Measurements from ENCODE around the gene MAP6. TPM values are rescaled to one million over a fixed set of nuclear protein-coding genes. Genes with fewer than 3 reads are reported as not detected.

Gene MAP6
- polyA plus RNA-seq, 4 donors, result 8.3 to 12.5 (median 9.6) TPM

DNA sequence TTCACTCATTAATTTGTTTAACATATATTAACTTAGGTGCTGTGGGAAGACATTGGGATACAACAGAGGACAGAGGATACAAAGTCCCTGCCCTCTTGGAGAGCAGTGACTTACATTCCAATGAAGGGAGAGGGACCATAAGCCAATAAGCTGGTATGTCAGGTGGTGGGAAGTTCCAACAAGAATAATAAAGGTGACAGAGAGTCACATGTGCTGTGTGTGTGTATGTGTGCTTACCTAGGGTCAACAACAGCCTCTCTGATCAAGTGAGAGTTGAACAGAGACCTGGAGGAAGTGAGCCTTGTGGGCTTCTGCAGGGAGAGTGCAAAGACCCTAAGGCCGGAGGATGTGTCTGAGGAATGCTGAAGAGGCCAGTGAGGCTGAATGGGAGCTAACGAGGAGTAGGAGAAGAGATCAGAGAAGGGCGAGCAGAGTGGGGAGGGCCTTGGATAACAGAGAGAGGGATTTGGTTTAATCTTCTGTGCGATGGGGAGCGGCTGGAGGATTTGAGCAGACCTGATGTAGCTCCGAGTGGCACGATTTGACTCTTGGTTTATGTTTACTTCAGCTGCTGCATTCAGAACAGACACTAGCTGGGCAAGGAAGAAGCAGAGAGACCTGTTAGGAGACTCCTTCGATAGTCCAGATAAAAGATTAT is 35.3 kb downstream of the MAP6 start:
- no peak for DNase-seq (ENCODE audit: low read depth in 4 of 4, low spot score in 3 of 4)

DNA sequence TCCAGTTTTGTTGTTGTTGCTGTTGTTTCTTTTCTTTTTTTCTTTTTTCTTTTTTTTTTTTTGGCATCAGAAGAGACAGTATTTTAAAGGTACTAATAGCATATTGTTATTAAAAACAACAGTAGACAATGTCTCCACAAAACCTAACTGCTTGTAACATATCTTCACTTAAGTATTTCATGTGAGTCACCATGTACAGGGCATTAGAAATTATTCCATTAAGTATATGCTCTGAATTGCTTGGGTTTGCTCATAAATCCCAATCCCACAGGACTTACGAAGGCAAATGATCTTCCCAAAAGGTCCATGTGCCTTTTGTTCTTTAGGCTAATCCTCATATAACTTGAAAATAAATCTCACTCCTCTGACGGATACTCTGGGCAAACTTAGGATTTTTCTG is 35.9 kb downstream of the MAP6 start:
- no peak for DNase-seq (ENCODE audit: low read depth in 4 of 4, low spot score in 3 of 4)

DNA sequence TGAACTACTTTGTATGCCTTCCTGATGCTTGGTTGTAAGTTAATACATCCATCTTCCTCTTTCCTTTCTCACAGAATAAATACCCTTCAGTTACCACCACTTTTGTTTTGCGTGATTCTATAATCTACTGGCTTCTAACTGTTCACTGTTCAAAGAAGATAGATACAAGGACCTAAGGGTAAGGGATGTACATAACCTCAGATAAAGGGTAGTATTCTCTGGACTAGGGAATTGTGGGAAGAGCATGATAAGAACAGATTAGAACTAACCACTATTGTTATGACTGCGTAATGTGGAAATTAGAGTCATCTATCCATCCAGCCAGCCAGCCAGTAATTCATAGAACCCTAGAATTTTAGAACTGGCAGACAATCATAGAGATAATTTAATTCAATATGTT is 36.4 kb downstream of the MAP6 start:
- no peak for DNase-seq (ENCODE audit: low read depth in 4 of 4, low spot score in 3 of 4)

DNA sequence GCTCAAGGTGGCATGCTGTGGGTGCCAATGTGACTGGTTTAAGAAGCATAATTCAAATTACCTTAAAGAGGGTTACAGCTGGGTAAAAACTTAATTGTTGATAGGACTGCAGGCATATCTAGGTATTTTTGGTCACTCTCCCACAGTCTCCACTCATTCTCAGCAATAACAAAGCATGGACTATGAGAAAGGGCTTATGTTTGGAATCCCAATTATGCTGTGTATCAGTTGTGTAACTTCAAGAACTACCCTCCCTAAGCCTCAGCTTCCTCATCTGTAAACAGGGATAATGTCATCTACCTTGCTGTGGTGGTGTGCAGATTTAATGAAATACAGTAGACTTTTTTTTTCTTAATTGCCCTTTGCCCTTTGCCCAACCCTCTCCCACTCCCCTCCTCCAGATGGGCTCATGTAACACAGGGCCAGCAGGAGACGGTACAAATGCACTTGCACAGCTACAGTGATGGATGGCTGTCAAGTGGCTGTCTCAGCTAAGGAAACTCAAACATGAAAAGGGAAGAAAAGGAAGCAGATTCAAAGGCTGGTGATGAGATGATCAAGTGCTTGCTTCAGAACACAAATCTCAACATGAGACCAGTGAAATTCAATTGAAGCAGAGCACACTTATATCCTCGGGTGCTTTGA is 37.6 kb downstream of the MAP6 start:
- no peak for DNase-seq (ENCODE audit: low read depth in 4 of 4, low spot score in 3 of 4)

DNA sequence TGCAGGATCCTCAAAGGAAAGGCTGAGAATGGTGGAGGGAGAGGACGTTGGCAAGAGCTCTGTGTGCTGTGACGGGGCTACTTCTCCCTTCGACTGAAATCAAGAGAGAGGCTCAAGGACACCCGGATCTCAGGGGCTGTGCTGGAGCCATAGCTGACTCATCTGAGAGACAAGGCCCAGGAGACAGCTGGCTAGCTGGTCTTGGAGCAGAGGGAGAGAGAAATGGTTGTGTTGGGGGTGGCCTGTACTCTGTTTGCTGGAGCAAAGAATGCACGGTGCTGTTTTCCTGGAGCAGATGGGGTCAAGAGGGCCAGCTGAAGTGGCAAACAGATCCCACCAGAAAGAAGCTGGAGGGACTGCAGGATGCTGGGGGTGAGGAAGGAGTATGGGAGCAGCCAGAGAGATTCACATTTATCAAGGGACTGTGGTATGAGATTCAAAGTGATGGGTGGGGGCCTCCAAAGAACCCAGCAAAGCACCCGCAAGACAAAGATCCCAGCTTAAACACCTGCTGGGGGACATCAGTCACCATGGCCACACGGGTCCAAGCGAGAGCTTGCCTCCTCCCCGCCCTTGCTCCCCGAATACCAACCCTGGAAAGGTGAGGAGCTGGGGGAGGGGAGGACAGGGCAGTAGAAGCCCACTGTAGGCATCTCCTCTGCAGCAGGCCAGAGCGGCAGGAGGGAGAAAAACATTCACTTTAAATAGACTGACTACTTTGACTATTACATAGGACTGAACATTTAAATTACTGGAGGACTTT is 40.8 kb downstream of the MAP6 start:
- no peak for DNase-seq (ENCODE audit: low read depth in 4 of 4, low spot score in 3 of 4)

DNA sequence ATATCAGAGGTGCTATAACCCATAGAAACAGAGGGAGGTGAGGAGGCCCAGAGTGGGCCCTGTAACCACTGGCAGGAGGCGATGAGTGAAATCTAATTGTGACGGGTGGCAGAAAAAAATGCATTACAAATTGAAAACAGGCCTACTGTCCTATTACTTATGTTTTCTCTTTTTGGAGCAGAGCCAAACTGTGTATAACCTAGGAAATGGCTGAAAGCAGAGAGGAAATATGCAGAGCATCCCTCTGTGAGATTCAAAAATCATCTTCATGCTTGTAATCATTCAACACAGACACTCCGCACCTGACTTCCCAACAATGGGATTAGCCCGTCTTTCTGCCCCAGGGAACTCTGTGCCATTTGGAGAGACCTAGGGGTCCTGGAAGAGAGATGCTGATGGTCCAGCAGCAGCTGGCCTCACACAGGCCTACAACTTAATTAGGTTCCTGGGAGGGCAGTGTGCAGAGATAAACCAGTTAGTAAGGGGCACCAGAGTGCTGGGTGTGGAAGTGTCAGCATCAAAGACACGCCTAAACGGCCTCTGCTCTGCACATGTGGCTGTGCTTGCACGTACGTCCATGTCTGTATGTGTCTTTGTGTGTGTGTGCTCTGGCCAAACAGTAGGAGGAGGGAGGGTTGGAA is 41.8 kb downstream of the MAP6 start:
- no peak for DNase-seq (ENCODE audit: low read depth in 4 of 4, low spot score in 3 of 4)

DNA sequence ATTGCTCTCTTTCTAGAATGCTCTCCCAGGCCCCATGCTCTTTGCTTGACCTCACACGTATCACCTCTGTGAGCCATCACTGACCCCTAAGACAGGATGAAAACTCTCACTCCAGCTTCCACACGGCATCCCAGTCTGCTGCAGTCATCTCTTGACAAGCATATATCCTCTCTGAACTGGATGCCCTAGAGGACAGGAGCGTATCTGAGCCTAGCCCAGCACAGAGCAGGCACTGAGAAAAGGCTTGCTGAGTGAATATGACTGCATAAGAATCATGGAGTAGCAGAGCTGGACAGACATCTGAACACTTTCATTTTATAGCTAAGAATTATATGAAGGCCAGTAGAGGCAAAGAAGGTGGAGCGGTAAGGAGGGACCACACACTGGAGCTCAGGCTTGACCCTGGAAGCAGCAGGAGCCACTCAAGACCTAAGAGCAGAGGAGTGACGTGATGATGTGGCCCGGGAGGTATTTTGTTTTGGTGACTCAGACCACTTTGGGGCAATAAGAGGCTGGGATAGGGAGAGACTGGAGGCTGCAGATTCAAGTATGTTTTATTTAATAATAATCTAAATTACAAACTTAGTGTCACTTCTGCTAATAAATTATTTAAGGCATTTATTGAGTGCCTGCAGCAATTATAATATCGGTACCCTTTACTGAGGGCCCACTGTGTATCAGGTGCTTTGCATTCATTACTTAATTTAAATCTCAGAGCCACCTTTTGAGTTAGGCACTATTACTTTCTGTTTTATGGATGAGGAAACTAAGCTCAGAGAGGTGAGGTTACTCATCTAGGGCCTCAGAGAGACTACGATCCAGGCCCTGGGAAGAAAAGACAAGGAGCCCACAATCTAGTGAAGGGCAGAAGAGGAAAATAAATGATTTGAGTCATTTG is 42.6 kb downstream of the MAP6 start:
- no peak for DNase-seq (ENCODE audit: low read depth in 4 of 4, low spot score in 3 of 4)

DNA sequence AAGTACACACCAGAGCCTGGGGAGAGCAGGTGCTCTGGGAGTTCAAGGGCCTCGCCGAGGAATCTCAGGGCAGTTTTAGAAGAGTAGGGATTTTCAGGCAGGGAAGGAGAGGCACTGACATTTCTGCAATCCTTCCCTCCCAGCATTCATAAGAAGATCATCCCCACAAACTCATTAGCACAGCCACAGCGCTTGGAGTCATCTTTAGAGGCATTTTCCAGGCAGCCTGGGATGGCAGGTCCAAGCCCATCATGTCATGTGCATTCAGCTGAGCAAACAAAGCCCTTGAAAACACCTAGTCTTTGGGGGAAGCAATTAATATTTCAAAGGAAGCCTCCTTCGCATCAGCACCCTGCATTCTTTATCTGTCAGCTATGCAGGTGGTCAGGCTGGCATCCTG is 43.8 kb downstream of the MAP6 start:
- DNase-seq (ENCODE audit: low read depth in 4 of 4, low spot score in 3 of 4), result no peak

DNA sequence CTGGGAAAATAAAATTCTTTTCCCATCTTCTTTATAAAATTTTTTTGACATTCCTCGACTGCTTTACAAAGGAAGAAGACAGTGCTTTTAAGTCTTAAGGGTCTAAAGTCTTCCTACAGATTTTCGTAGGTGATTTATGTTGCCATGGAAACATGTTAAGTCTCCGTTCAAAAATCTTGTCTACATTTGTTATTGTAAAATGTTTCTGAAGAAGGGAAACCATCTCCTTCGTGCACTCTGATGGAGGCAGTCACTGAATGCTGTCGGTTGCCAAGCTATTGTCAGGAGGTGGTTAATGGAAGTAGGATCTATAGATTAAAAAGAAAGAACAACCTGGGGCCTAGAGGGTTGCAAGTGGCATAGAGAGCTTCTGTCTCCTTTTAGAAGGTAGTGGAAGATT is 52.6 kb downstream of the MAP6 start:
- DNase-seq (ENCODE audit: low read depth in 4 of 4, low spot score in 3 of 4), result no peak

DNA sequence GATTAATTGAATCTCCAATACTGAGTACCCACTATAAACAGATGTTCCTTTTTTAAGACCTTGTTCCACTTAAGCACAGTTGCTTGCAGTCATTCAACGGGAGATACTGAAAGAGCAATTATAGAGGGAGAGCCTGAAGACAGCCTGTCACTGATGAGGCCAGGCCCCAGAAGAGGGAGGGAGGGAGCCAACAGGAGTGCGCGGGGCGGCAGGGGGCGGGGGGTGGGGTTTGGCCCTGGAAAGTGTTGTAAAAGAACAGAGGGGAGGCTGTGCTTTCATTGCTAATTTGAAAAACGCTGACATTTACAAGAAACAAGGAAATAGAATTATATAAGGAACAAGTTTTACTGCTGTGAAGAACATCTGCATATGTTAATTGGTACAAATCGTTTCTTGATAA is 53.1 kb downstream of the MAP6 start:
- DNase-seq (ENCODE audit: low read depth in 4 of 4, low spot score in 3 of 4), result no peak

DNA sequence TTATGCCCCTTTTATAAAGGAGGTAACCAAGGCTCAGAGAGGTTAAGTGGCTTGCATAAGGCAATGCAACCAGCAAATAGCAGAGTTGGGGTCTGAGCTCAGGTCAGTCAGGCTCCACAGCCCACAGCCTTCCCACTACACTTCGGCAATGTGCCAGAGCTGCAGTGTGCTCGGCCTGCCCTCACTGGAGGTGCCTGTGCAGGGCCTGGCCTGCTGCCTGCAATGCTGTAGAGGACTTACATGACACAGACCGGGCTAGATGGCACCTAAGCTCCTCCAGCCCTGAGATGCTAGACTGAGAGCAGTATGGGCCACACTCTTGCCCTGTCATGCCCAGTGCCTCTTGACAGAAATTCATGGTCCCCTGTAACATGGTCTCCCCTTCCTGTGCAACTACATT is 57.0 kb downstream of the MAP6 start:
- no peak for DNase-seq (ENCODE audit: low read depth in 4 of 4, low spot score in 3 of 4)

DNA sequence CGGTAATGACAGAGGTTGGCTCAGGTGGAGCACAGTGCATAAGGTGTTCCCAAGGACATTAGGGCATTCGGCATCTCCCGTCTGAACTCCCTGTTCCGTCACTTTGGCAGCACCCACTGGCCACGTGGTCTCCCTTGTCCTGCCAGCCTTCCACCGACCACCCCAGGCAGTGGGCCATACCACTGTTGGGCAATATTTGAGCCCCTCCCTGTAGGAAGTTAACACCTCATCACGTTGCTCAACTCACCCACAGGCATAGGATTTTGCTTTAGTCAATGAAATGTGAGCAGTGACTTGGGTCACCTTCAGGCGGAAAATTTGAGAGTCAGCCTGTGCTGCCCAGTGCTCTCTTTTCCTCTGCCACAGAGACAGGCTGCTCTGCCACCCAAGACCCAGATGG is 62.7 kb downstream of the MAP6 start:
- DNase-seq (ENCODE audit: low read depth in 4 of 4, low spot score in 3 of 4), result no peak

DNA sequence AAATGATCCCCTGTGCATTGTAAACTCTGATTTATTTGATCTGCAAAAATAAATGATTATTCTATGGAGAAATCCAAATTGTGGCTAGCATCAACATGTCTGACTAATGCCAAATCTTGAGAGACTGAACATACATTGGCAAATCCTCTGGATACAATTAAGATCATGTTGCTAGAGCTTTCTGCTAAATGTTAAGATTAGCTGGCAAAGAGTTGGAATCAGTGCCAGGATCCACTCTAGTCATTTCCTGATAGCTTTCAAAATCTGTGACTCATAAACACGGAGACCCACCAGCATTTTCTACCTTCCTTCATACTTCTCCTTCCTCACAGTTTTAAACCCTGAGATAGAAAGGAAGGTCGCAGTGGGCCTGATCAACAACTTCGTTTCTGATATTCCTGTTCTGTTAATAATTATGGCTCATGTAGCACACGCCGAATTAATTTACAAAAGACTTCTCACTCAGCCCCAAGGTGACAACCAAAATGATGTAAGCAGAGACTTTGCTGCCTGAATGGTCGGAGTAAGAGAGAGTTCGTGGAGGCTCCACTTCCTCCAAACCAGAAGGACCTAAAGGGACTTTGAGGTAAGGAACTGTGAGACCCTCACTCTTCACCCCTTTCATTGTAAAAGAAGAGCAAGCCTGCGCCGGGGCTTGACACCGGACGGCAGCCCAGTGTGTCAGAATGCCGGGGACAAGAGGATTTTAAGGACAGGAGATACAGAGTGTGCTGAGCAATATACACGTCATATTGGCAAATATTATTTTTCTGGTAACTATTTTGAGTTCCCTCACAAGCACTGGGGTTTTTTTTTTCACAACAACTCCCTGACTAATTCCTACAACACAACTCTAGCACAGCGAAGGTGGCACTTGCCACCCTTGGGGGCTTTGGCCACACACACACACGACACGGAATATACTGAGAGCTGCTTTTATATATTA is 64.8 kb downstream of the MAP6 start:
- no peak for DNase-seq (ENCODE audit: low read depth in 4 of 4, low spot score in 3 of 4)

DNA sequence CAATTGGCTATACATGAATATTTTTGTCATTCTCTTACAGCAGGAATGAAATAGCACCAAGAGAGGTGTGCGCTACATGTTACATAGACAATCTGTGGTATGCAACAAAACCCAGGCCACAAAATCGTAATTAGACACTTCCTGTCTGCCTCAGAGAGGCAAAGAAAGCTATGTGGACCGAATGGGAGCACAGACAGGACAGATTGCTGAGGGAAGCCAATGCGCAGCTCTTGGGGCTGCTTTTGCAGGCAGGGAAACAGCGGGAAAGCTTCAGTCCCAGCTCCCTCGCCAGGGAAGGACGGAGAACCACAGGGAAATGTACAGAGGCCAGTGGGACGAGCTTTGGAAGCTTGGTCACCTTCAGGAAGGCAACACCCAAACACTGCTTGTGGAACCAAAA is 65.9 kb downstream of the MAP6 start:
- no peak for DNase-seq (ENCODE audit: low read depth in 4 of 4, low spot score in 3 of 4)

DNA sequence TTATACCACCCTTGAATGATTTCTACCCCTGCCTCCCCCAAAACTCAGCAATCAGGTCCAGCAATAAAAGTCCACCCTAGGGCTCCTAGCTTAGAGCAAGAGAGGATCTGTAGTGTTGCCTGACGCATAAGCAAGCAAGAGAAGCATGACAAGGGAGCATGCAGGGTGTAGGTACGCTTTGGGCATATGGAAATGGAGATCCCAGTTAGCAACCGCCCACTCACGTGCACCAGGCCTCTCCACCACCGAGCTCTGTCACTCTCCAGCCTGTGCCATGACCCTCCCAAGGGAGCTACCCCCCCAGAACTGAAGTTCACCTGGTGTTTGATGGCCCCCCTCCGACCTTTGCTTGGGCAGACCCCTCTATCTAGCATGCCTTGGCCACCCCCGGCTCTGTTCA is 67.3 kb downstream of the MAP6 start:
- no peak for DNase-seq (ENCODE audit: low read depth in 4 of 4, low spot score in 3 of 4)

DNA sequence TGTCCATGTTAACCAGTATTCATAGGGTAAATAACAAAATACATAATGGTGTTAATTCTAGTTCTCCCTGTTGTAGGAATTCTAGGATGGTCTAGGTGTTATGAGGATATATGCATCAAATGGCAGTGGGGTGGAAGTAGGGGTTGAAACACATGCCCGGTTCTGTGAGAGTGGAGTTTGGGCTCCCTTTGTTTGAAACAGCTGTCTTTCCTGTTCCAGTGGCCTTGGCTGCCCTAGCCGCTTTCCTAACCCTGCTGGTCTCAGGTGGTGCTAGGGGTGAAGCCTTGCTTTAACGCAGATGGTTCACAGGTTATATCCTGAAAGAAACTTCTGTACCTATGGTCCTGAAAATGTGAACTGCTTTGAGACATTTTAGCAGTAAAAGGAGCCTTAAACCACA is 68.5 kb downstream of the MAP6 start:
- no peak for DNase-seq (ENCODE audit: low read depth in 4 of 4, low spot score in 3 of 4)

DNA sequence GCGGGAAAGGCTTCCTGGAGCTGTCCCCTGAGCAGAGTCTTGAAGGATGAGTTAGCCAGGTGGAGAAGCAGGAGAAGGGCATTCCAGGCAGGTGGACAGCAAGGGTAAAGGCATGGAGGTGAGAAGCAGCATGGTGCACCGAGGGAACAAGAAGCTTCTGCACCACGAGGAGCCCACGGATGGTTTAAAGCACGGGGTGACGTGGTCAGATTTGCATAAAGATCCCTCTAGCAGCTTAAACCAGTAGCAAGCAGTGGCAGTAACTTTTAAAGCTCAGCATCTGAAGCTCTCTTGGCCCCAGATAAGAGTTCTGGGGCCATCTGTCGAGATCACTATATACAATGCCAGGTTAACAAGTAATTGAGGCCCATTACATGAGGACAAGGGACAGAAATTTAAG is 69.9 kb downstream of the MAP6 start:
- no peak for DNase-seq (ENCODE audit: low read depth in 4 of 4, low spot score in 3 of 4)

DNA sequence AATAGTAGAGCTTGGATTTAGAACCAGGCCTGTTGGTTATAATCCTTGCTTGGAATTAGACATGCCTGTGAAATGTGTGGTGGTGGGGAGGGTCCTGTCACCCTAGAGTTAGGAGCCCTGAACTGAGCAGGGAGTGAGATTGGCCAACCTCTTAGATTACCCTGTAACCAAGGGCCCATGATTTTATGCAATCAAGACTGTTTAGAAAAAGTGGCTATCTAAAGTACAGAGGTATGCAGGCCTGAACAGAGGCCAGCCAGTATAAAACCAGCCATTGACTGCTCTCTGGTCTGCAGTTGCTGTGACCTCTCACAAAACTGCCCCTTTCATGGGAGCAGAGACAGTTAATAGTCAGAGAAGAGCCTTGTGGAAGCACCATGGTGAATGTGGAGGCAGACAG is 70.6 kb downstream of the MAP6 start:
- no peak for DNase-seq (ENCODE audit: low read depth in 4 of 4, low spot score in 3 of 4)

DNA sequence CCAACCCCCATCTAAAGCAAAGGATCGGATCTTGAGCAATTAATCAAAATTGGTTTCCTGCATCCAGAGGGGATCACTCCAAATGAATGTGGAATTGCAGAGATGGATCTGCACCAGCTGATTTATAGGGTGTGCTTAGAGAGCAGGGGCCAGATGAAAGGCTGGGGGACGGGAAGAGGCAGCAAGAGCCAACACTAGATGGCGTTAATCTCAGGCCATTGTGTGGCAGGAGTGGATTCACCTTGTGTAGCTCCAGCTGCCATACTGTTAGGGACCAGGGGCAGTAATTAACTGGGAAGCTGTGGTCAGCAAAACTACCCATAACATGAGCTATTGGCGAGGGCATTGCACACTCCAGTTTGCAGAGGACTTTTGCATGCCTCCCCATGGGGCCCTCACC is 71.2 kb downstream of the MAP6 start:
- DNase-seq (ENCODE audit: low read depth in 4 of 4, low spot score in 3 of 4), result no peak

DNA sequence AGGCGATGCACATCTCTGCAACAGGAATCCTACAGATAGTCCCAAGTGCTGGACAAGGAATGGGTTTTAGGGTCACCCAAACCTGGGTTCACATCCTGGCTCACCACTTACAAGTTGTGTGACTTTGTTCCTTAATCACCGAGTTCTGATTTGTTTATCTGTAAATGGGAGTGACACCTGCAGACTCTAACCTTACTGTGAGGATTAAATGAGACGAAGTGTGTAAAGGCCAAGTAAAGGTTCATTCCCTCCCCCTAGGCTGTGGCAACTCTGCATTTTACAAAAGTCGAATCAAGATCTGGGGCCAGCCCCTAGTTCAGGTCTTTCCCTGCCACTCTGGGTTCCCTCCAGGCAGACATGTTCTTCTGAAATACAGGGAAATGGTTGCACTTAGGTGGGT is 71.9 kb downstream of the MAP6 start:
- DNase-seq (ENCODE audit: low read depth in 4 of 4, low spot score in 3 of 4), result no peak

All from left renal pelvis (tissue), 4 donors.